Kidney (tissue), 14 donors: Measurements from ENCODE around the gene FRMD4A. TPM values are rescaled to one million over a fixed set of nuclear protein-coding genes. Genes with fewer than 3 reads are reported as not detected.

Experiments
- DNase-seq, 5 donors: peaks; one replicate each; pipeline ENCODE4 v3.0.0-alpha.2; 2013 to 2020
- FAIRE-seq: peaks from 2 replicates; lab custom pipeline; 2012; peaks lifted over from hg19 to GRCh38; lab: Jason Lieb, UNC
- H3K27ac ChIP-seq, 2 donors: one replicate each; pipeline ENCODE4 v1.7.0; 2013; ENCODE audit warnings: low read depth in 2 of 2, low read length in 2 of 2, inconsistent platforms in 1 of 2
- H3K27me3 ChIP-seq: one replicate; pipeline ENCODE4 v1.7.1; 2013; ENCODE audit warnings: low read length, inconsistent platforms; ENCODE audit not compliant: control insufficient read depth, insufficient read depth
- H3K36me3 ChIP-seq, 3 donors: one replicate each; pipeline versions ENCODE4 v1.7.0 to v1.7.1; 2013; ENCODE audit warnings: low read length in 3 of 3, control low read depth in 1 of 3, inconsistent platforms in 1 of 3; ENCODE audit not compliant: insufficient read depth in 3 of 3, control insufficient read depth in 2 of 3
- H3K4me1 ChIP-seq, 3 donors: one replicate each; pipeline versions ENCODE4 v1.7.0 to v1.7.1; 2013; ENCODE audit warnings: low read length in 3 of 3, inconsistent platforms in 1 of 3, low read depth in 1 of 3; ENCODE audit not compliant: control insufficient read depth in 2 of 3, insufficient read depth in 2 of 3
- H3K4me3 ChIP-seq, 3 donors: one replicate each; pipeline versions ENCODE4 v1.7.0 to v1.8.1; 2013; ENCODE audit warnings: low read length in 3 of 3, control low read depth in 1 of 3, inconsistent platforms in 1 of 3
- H3K9ac ChIP-seq, 3 donors: one replicate each; pipeline versions ENCODE4 v1.7.0 to v1.7.1; 2013; ENCODE audit warnings: low read length in 3 of 3, control low read depth in 1 of 3, inconsistent platforms in 1 of 3
- H3K9me3 ChIP-seq, 3 donors: one replicate each; pipeline versions ENCODE4 v1.7.0 to v1.7.1; 2013; ENCODE audit warnings: low read length in 3 of 3, control low read depth in 1 of 3, inconsistent platforms in 1 of 3; ENCODE audit not compliant: control insufficient read depth in 2 of 3, insufficient read depth in 1 of 3
- CTCF ChIP-seq: IDR thresholded peaks from 3 replicates; pipeline ENCODE4 v1.5.1; 2012; ENCODE audit warnings: mild to moderate bottlenecking, moderate library complexity, borderline replicate concordance; ENCODE audit not compliant: insufficient read depth; ENCODE audit errors: extremely low read depth
- intact Hi-C: fragments of 100-400 bp; cut with DNase I; formaldehyde crosslinking; loops from one replicate; pipeline ENCODE4 v1.11.1; 2022
- polyA plus RNA-seq: library from polyadenylated mRNA; stranded (reverse); fragments of 350-450 nt; fragmentation: Illumina TruSeq; extraction: RNeasy Lipid Tissue Mini Kit (QIAGEN cat#74804); gene quantifications from one replicate; pipeline ENCODE4 v1.2.3, GENCODE V29; 2014; ENCODE audit warnings: low read depth, low replicate concordance; ENCODE audit not compliant: insufficient read depth
- total RNA-seq: library from RNA; stranded (reverse); fragmentation: NEBNext Ultra II Directional; extraction: Animal tissue kit (Norgen Biotek cat#: 25700); gene quantifications from one replicate; pipeline ENCODE4 v1.2.1, GENCODE V29; 2021
- donor health status: control.
- donor health status: control.
- donor health status: control.
- donor health status: control.
- donor health status: control.
- donor health status: DM: yes; HTN: yes; CAD: no.
- donor health status: Normal renal cell carcinoma (clear cell type).

FRMD4A gene
- total and polyA plus RNA-seq, 2 donors from 2014 or later = 16.0 to 68.2 TPM

GRCh38 chr10:13678101-13678843 lies 652.5 kb downstream of the FRMD4A start:
- Histone ChIP-seq H3K27ac (no peak overlapping the region), H3K27me3 (no peaks in the 10 kb centered on the region), H3K4me1 (peaks cover 3 to 7% (median 6%) of the 10 kb centered on the region in 3 donors), H3K9ac (no peak overlapping the region), H3K9me3 (no peaks in the 10 kb centered on the region), H3K4me3 (no peak overlapping the region), H3K36me3 (peaks cover 0 to 7% (median 0%) of the 10 kb centered on the region in 3 donors)
- FAIRE-seq (no peak), DNase-seq (no peak)
- intact Hi-C loops = no loop called here
- TF ChIP-seq CTCF = no peak

- H3K9me3 ChIP-seq = no peaks in the 10 kb centered on the region
- H3K36me3 ChIP-seq = peaks cover 1 to 12% (median 3%) of the 10 kb centered on the region in 3 donors
- H3K9ac ChIP-seq = no peak overlapping the region
- H3K27ac ChIP-seq = no peak overlapping the region
- intact Hi-C loops = no loop called here
- peaks cover 8 to 15% (median 11%) of the 10 kb centered on the region in 3 donors for H3K4me1 ChIP-seq
- DNase-seq = peak in 3 of 5 donors; percentile 35 to 60 (median 50)
- no peaks in the 10 kb centered on the region for H3K27me3 ChIP-seq
- FAIRE-seq = no peak
- TF ChIP-seq CTCF = no peak
- H3K4me3 ChIP-seq = no peak overlapping the region
Measured at GRCh38 chr10:13674645-13675588, 655.8 kb downstream of the FRMD4A start.

- H3K4me3 ChIP-seq = no peak overlapping the region
- no peak overlapping the region for H3K9ac ChIP-seq
- peaks cover 5 to 14% (median 5%) of the 10 kb centered on the region in 3 donors for H3K36me3 ChIP-seq
- no peak for FAIRE-seq
- TF ChIP-seq CTCF = no peak
- H3K27me3 ChIP-seq = no peaks in the 10 kb centered on the region
- H3K9me3 ChIP-seq = no peaks in the 10 kb centered on the region
- intact Hi-C loops = no loop called here
- H3K4me1 ChIP-seq = peaks cover 13 to 19% (median 15%) of the 10 kb centered on the region in 3 donors
- DNase-seq = peak in 3 of 5 donors; percentile 69 to 91 (median 90)
- no peak overlapping the region for H3K27ac ChIP-seq
Measured at GRCh38 chr10:13673156-13673555, 657.6 kb downstream of the FRMD4A start.
